DND-41 (cell line): Measurements from ENCODE around the gene EPB41L5.

ENCODE experiments used
- CTCF ChIP-seq: IDR thresholded peaks from 2 replicates; pipeline ENCODE4 v1.5.1; 2012; ENCODE audit warnings: borderline replicate concordance, low read length, moderate library complexity, mild to moderate bottlenecking; ENCODE audit not compliant: poor library complexity, severe bottlenecking; ENCODE audit errors: extremely low read depth
- EZH2 ChIP-seq: IDR thresholded peaks from 3 replicates; pipeline ENCODE4 v1.6.1; 2012; ENCODE audit warnings: borderline replicate concordance, low read depth, mild to moderate bottlenecking, moderate library complexity, low read length, inconsistent platforms; ENCODE audit not compliant: severe bottlenecking

- no peak for TF ChIP-seq CTCF
- no peak for TF ChIP-seq EZH2
Observed at GRCh38 chr2:120132190-120132589, 119.3 kb downstream of the EPB41L5 start.
